ENCODE data around the gene APBA2.

APBA2 gene

DNA sequence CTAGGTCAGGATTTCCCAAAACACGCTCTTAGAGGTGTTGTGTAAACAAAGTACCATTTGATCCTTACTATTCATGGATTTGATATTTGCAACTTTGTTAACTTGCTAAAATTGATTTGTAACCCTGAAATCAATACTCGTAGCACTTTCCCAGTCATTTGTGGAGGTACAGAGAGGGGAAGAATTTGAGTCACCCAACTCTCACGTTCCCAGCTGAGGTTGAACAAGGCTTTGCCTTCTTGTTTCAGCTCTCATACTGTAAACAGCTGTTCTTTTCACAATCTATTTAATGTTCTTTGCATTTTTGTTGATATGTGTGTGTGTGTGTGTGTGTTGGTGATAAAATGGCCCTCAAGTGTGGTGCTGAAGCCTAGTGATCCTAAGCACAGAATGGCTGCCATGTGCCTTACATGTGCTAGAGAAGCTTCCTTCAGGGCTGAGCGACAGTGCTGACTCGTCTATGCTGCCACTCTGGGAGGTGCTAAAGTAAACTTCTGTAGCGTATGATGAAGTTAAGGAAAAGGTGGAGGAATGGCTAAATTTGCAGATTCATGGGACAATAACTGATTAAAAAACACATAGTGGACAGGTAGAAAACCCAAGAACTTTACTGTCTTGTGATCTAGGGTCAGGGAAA is 173.2 kb downstream of the APBA2 start:
- no peak for DNase-seq (ENCODE audit: low read depth in 3 of 3)

- no peak for DNase-seq (ENCODE audit: low read depth in 3 of 3)
Observed at GRCh38 chr15:29059871-29060640, 174.3 kb downstream of the APBA2 start.

DNA sequence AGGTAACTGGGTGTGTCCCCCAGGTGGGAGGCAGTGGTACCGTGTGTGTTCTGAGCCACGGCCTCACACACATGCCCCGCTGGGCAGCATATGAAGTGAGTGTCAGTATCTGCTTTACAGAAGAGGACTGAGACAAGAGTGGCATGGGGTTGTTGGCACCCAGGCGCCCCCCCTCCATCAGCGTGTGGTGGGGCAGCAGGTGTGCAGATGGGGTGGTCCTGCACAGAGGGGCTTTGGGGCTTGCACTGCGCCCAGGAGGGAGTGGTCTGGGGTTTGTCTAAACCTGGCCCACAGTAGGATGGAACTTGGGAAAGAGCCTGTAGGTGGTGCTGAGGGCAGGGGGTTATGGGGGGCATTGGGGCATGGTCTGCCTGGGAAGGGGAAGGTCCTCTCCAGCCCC is 176.0 kb downstream of the APBA2 start:
- DNase-seq (ENCODE audit: low read depth in 3 of 3) = no peak

DNA sequence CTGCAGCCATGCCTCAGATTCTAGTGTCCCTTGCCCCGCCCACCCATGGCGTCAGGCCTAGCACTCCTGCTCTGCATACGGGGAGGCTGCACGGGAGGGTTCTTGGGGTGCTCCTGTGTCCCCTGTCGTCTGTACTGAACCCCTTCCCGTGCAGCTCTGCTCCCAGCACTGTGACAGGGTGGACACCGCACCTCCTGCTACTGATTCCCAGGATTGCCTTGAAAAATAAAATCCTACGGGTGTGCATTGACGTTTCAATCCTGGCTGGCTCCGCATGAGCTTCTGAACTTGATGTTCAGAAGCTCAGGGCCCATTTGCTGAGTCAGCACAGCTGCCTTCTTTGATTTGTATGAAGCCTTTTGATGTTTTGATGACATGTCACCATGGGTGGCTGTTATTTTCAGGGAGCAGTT is 176.4 kb downstream of the APBA2 start:
- no peak for DNase-seq (ENCODE audit: low read depth in 3 of 3)

DNA sequence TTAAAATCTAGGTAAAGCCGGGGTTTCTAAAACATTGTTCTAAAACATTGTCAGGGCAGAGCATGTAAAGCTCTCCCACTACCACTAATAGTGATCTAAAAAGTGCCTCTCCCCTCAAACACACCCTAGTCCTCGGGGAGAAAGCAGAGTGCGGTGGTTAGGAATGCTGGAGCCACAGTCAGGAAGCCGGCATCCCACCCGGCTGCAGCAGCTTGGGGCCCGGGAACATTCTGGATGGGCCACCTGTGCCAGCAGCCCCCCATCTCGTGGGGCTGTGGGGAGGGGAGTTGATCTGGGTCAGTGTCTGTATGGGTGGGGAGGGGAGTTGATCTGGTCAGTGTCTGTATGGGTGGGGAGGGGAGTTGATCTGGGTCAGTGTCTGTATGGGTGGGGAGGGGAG is 176.9 kb downstream of the APBA2 start:
- no peak for DNase-seq (ENCODE audit: low read depth in 3 of 3)

DNA sequence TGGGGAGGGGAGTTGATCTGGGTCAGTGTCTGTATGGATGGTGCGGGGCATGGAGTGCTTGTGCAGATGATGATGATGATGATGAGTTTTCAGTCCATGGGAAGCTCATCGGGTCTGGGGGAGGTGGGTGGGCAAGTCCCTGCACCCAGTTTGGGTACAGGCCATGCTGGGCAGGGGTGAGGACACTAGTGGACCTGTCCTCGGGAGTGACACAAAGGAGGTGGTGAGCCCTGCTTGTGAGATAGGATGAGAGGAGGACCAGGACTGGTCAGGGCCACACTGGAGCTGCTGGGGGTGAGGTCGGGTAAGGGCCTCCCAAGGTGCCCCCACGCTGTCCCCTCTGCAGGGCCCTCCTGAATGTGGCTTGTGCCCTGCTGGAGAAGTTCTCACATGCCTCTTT is 177.9 kb downstream of the APBA2 start:
- DNase-seq (ENCODE audit: low read depth in 3 of 3) = no peak

- no peak for DNase-seq (ENCODE audit: low read depth in 3 of 3)
Observed at GRCh38 chr15:29064290-29064689, 178.5 kb downstream of the APBA2 start.

DNA sequence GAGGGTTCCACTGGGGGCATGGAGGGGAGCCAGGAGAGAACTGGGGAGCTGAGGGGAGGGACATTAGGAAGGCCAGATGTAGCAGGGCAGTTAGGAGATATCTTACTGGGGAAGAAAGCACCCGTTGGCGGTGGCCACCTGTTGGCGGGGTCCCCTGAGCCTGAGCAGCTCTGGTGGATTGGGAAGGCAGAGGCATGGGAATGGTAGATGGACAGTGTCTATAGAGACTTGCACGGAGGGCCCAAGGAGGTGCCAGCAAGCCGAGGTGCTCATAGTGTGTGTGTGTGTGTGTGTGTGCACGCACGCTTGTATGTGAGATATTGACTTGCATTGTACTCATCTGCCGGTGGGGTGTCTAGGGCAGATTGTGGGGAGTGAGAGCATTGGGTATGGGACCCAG is 179.0 kb downstream of the APBA2 start:
- no peak for DNase-seq (ENCODE audit: low read depth in 3 of 3)

DNA sequence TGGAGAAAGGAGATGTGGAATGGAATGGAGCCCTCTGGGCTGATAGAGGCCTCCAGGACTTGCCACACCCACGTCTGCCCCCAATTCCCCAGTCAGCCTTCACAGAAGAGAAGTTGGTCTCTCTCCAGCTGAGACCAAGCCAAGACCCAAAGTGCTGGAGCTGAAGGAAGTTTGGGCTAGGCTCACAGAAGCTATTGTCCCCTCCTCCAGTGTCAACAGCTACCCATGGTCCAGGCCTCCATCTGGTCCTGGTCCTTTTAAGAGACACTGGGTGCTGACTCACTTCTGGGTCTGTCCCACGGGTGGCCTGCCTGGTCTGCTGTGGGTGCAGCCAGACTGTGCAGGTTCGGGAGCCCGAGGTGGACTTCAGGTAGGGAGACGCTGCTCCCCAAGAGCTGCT is 179.8 kb downstream of the APBA2 start:
- DNase-seq (ENCODE audit: low read depth in 3 of 3) = no peak

- no peak for DNase-seq (ENCODE audit: low read depth in 3 of 3)
Observed at GRCh38 chr15:29066310-29066709, 180.5 kb downstream of the APBA2 start.

DNA sequence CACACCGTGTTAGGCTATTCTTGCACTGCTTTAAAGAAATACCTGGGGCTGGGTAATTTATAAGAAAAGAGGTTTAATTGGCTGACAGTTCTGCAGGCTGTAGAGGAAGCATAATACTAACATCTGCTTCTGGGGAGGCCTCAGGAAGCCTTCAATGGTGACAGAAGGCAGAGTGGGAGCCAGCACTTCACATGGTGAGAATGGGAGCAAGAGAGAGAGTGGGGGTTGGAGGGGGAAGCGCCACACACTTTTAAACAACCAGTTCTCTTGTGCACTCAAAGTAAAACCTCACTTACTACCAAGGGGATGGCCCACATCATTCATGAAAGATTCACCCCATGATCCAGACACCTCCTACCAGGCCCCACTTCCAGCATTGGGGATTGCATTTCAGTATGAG is 181.1 kb downstream of the APBA2 start:
- DNase-seq (ENCODE audit: low read depth in 3 of 3) = no peak

DNA sequence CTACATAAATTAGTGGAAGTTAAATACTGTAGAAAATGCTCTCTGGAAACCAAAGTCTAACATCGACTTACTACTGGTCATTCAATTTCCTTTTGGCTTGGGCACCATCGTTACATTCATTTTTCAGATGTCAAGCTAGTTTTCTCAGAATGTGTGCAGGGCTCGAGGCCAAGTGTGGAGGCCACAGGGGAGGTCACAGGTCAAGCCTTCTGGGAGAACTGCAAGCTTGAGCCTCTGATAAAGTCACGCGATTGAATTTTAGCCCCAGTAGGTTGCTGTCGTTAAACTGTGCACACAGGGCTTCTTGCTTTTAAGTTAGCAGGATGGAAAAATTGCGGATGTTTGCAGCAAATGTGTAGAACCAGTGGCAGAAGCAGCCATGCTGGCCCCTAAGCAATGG is 182.2 kb downstream of the APBA2 start:
- DNase-seq (ENCODE audit: low read depth in 3 of 3) = no peak

DNA sequence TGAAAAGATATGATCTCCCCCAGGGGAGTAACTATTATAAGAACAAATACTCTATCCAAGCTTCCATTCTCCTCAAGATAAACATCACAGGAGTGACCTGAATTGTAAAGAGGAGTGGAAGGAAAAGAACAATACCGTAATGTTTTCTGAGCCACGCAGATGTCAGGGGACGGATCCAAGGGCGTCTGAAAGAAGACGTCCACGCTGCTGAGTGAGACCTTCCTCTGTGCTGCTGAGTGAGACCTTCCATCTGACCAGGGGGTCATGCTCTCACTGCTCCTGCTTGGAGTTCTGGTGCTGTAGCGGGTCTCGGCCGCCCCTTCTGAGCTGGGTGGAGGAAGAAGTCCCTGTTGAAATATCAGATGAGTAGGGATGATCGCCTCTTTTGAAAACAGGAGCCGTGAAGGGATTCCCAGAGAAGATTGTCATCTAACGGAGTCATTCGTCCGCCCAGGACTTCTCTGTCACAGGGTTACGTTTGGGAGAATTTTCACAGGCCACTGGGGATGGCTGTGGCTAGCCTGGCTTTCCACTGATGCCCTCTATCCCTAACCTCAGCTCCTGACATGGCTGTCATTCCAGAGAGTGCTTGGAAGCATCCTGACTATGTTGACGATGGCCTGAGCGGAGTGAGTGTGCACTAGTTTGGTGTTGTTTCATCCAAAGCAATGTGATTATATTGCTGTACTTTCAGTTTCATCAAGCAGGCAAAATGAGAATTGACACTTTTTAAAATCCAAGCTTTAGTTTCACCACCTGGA is 184.9 kb downstream of the APBA2 start:
- DNase-seq (ENCODE audit: low read depth in 3 of 3) = no peak

- DNase-seq (ENCODE audit: low read depth in 3 of 3) = no peak
Observed at GRCh38 chr15:29071232-29071881, 185.6 kb downstream of the APBA2 start.

- no peak for DNase-seq (ENCODE audit: low read depth in 3 of 3)
Observed at GRCh38 chr15:29071882-29072273, 186.1 kb downstream of the APBA2 start.

DNA sequence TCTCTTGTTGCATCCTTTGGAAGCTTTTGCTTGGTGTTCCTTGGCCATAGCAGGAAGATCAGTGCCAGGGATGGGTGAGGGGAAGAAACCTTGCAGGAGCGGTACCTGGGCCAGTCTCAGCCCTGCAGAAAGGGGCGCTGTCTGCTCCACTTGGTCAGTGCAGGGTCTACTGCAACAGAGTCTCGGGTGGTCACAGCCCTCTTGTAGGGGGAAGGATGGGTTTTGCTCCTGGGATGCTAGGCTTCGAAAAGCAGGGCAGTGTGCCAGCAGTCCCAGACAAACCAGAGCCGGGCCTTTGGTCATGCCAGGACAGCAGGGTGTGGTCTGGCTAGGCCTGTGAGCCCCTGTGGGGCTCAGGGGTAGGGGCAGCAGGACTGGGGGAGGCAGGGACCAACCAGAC is 186.7 kb downstream of the APBA2 start:
- no peak for DNase-seq (ENCODE audit: low read depth in 3 of 3)

DNA sequence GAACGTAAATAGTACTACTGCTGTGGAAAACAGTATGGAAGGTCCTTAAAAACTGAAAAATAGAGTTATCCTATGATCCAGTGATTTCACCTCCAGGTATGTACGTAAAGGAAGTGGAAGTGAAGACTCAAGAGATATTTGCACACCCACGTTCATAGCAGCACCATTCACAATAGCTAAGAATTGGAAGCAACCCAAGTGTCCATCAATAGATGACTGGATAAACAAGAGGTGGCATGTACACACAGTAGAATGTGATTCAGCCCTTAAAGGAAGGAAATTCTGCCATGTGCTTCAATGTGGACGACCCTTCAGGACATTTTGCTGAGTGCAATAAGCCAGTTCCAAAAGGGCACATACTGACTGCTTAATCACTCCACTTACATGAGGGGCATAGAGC is 188.3 kb downstream of the APBA2 start:
- no peak for DNase-seq (ENCODE audit: low read depth in 3 of 3)

DNA sequence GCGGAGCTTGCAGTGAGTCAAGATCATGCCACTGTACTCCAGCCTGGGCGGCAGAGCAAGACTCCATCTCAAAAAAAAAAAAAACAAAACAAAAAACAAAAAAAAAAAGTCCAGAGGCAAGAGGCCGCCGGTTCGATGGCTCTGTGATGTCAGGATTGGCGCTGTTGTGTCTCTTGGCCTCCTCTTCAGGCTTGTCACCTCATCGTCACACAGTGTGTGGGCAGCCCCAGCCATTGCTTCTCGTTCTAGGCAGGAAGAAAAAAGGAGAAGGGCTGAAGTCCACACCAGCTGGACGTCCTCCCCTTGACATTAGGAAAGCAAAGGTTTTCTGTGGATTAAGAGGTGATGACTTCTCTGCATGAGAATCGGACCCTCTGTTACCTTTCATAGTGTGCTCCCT is 192.8 kb downstream of the APBA2 start:
- no peak for DNase-seq (ENCODE audit: low read depth in 3 of 3)

GRCh38 chr15:29079479-29079878 is 193.7 kb downstream of the APBA2 start:
- DNase-seq (ENCODE audit: low read depth in 3 of 3) = no peak

DNA sequence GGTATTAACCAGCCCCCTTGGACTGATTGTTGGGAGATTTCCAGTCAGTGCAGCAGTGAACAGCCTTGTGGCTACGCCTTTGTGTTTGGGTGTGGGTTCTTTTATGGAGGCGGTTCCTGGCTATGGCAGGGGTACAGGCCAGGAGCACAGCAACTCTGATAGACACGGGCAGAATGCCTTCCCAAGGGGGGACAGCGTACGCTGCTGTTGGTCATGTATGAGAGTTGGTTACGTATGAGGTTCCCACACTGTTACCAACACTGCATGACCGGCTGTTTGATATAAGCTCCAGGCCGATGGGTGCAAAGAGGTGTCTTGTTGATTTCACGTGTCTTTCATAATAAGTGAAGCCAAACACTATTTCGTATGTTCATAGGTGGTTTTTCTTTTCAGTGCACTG is 196.0 kb downstream of the APBA2 start:
- DNase-seq (ENCODE audit: low read depth in 3 of 3) = no peak

DNA sequence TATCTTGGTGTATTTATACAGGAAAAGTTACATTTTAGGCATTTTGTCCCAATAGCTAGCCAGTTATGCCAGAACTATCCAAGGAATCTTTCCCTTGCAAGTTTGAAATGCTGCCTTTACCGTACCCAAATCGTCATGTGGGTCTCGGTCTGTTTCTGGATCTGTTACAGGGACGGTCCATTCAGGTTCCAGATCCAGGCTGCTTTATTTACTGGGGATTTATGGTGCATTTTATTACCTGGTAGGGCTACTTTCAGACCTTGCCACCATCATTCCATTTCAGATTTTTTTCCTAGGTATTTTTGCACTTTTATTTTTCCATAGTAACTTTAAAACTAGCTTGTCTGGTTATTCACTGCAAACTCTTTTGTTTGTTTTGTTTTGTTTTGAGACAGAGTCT is 197.4 kb downstream of the APBA2 start:
- no peak for DNase-seq (ENCODE audit: low read depth in 3 of 3)

DNA sequence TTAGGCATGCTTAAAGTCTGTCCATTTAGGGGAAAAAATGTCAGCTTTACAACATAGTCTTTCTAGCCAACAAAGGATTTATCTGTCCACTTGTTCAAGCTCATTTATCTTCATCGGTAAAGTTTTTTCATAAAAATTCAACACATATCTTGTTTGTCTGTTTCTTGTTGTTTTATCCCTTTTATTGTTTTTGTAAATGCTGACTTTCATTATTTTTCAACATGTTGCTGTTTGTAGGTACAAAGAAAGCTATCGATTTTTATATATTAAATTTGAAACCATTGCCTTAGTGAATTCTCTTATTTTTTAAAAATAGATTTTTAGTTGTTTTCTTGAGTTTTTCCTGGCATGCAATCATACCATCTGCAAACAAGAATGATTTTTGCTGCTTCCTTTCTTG is 198.1 kb downstream of the APBA2 start:
- DNase-seq (ENCODE audit: low read depth in 3 of 3) = no peak
